GM11168 (cell line): ENCODE results near the gene ITIH5.

ENCODE experiments used
- in situ Hi-C: fragments of 300-500 bp; cut with MboI; formaldehyde crosslinking; loops from one replicate; pipeline ENCODE4 v1.12.0; 2022; ENCODE audit warnings: low sequenced_read_pairs; ENCODE audit not compliant: unreplicated experiment

The ITIH5 gene

GRCh38 chr10:7558036-7558435, 108.7 kb downstream of the ITIH5 start:
- in situ Hi-C loops = no loop called here

- in situ Hi-C loops = no loop called here
Measured at GRCh38 chr10:7553531-7553930, 113.2 kb downstream of the ITIH5 start.

GRCh38 chr10:7551950-7552716, 114.6 kb downstream of the ITIH5 start:
- in situ Hi-C loops = no loop called here

- in situ Hi-C loops = no loop called here
Measured at GRCh38 chr10:7551289-7551688, 115.5 kb downstream of the ITIH5 start.

- in situ Hi-C loops = no loop called here
Measured at GRCh38 chr10:7550013-7550412, 116.8 kb downstream of the ITIH5 start.

GRCh38 chr10:7547829-7548228, 118.9 kb downstream of the ITIH5 start:
- in situ Hi-C loops = no loop called here

- in situ Hi-C loops = no loop called here
Measured at GRCh38 chr10:7547206-7547605, 119.6 kb downstream of the ITIH5 start.

- in situ Hi-C loops = no loop called here
Measured at GRCh38 chr10:7546385-7546967, 120.3 kb downstream of the ITIH5 start.

- in situ Hi-C loops = no loop called here
Measured at GRCh38 chr10:7545792-7546191, 121.0 kb downstream of the ITIH5 start.

GRCh38 chr10:7545261-7545660, 121.5 kb downstream of the ITIH5 start:
- in situ Hi-C loops = no loop called here

GRCh38 chr10:7544203-7544602, 122.6 kb downstream of the ITIH5 start:
- in situ Hi-C loops = no loop called here

- in situ Hi-C loops = no loop called here
Measured at GRCh38 chr10:7542189-7542914, 124.4 kb downstream of the ITIH5 start.

- in situ Hi-C loops = no loop called here
Measured at GRCh38 chr10:7541137-7542087, 125.4 kb downstream of the ITIH5 start.

- in situ Hi-C loops = no loop called here
Measured at GRCh38 chr10:7538970-7539654, 127.7 kb downstream of the ITIH5 start.

- in situ Hi-C loops = no loop called here
Measured at GRCh38 chr10:7537126-7537525, 129.6 kb downstream of the ITIH5 start.

GRCh38 chr10:7534480-7534852, 132.3 kb downstream of the ITIH5 start:
- in situ Hi-C loops = no loop called here

- in situ Hi-C loops = no loop called here
Measured at GRCh38 chr10:7533657-7534479, 132.9 kb downstream of the ITIH5 start.

- in situ Hi-C loops = no loop called here
Measured at GRCh38 chr10:7532723-7533498, 133.9 kb downstream of the ITIH5 start.
